Osteocyte (in vitro differentiated cells): ENCODE results near the gene IGFBP4. TPM values are rescaled to one million over a fixed set of nuclear protein-coding genes. Genes with fewer than 3 reads are reported as not detected.
A peak's percentile ranks its signal among the peaks of the same experiment; 100 is the strongest.

Experiments
- DNase-seq: peaks from one replicate; pipeline ENCODE4 v3.0.0; 2021; ENCODE audit warnings: mixed read lengths; ENCODE audit not compliant: unreplicated experiment; ENCODE audit errors: extremely low spot score
- H3K27ac Mint-ChIP-seq: one replicate; pipeline ENCODE4 v1.8.0; 2021; ENCODE audit warnings: mild to moderate bottlenecking, mixed read lengths; ENCODE audit not compliant: unreplicated experiment
- H3K27me3 Mint-ChIP-seq: one replicate; pipeline ENCODE4 v1.8.0; 2021; ENCODE audit warnings: mixed read lengths; ENCODE audit not compliant: unreplicated experiment
- H3K36me3 Mint-ChIP-seq: one replicate; pipeline ENCODE4 v1.8.0; 2021; ENCODE audit warnings: mixed read lengths; ENCODE audit not compliant: unreplicated experiment
- H3K4me1 Mint-ChIP-seq: one replicate; pipeline ENCODE4 v1.8.0; 2021; ENCODE audit warnings: mixed read lengths; ENCODE audit not compliant: unreplicated experiment
- H3K4me3 Mint-ChIP-seq: one replicate; pipeline ENCODE4 v1.8.0; 2021; ENCODE audit warnings: mild to moderate bottlenecking, moderate library complexity, mixed read lengths; ENCODE audit not compliant: unreplicated experiment
- H3K9me3 Mint-ChIP-seq: one replicate; pipeline ENCODE4 v1.8.0; 2021; ENCODE audit warnings: mixed read lengths; ENCODE audit not compliant: unreplicated experiment
- total RNA-seq: library from RNA; stranded (reverse); gene quantifications from 2 replicates; pipeline ENCODE4 v1.2.1, GENCODE V29; 2021
- TF ChIP-seq, protein P1 (sequence below): fragments of 200-600 bp; sonication (generic); IDR thresholded peaks from 2 replicates; pipeline ENCODE4 v1.5.0; 2021; ENCODE audit warnings: antibody characterized with exemption, mild to moderate bottlenecking, moderate library complexity

IGFBP4 gene
- total RNA-seq, 1 donor from 2014 or later = 2,074 TPM

- H3K4me1 Mint-ChIP-seq = peaks cover 70% of the 10 kb centered on the region
- DNase-seq = no peak
- TF ChIP-seq, protein P1, sequence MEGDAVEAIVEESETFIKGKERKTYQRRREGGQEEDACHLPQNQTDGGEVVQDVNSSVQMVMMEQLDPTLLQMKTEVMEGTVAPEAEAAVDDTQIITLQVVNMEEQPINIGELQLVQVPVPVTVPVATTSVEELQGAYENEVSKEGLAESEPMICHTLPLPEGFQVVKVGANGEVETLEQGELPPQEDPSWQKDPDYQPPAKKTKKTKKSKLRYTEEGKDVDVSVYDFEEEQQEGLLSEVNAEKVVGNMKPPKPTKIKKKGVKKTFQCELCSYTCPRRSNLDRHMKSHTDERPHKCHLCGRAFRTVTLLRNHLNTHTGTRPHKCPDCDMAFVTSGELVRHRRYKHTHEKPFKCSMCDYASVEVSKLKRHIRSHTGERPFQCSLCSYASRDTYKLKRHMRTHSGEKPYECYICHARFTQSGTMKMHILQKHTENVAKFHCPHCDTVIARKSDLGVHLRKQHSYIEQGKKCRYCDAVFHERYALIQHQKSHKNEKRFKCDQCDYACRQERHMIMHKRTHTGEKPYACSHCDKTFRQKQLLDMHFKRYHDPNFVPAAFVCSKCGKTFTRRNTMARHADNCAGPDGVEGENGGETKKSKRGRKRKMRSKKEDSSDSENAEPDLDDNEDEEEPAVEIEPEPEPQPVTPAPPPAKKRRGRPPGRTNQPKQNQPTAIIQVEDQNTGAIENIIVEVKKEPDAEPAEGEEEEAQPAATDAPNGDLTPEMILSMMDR = no peak
- H3K4me3 Mint-ChIP-seq = no peak overlapping the region
- H3K36me3 Mint-ChIP-seq = no peaks in the 10 kb centered on the region
- H3K27me3 Mint-ChIP-seq = no peaks in the 10 kb centered on the region
- H3K9me3 Mint-ChIP-seq = no peaks in the 10 kb centered on the region
- H3K27ac Mint-ChIP-seq = peak overlapping the region; percentile 96
These were observed 41.8 kb downstream of the IGFBP4 start for GRCh38 chr17:40484973-40485530.

- Mint-ChIP-seq H3K4me1 (peaks cover 73% of the 10 kb centered on the region), H3K9me3 (no peaks in the 10 kb centered on the region), H3K36me3 (no peaks in the 10 kb centered on the region), H3K27ac (peak overlapping the region; percentile 96), H3K27me3 (no peaks in the 10 kb centered on the region), H3K4me3 (peak overlapping the region; percentile 4)
- TF ChIP-seq, protein P1 = no peak
- no peak for DNase-seq
These were observed 42.7 kb downstream of the IGFBP4 start for GRCh38 chr17:40485851-40486521.

DNA sequence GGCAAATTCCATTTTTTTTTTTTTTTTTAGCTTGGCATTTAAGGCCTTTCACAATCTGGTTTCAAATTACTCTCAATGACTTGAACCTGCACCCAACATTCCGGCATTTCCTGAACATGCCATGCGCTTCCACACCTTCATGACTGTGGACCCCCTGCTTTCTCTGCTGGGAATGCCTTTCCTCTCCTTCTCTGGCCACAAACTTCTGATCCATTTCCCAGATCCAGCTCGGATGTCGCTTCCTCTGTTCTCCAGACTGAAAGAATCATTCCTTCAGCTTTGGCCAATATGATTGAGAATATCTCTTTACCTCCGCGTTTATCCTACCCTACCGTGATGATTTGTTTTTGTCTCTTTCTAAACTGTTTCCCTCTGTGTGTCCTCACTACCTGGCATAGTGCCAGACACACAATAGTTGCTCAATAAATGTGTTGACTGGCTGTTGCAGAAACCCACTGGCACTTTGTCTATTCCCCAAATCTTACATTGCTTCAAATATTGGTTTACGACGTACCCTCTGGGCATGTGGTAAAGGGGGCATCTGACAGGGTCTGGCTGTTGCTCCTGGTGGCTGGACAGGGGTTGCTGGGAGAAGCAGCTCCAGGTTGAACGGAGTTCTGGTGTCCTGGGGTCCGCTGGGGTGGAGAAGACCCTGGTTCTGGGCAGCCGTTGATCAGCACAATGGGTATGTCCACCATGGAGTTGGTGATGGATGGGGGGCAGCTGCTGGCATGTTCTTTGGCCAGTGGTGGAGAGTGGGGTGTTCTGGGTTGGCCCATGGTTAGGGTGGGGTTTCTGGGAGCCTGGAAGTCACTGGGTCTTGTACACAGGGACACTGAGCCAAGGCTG is 43.5 kb downstream of the IGFBP4 start:
- no peaks in the 10 kb centered on the region for H3K9me3 Mint-ChIP-seq
- H3K27ac Mint-ChIP-seq = peak overlapping the region; percentile 96
- TF ChIP-seq, protein P1 = no peak
- no peaks in the 10 kb centered on the region for H3K36me3 Mint-ChIP-seq
- no peaks in the 10 kb centered on the region for H3K27me3 Mint-ChIP-seq
- peaks cover 75% of the 10 kb centered on the region for H3K4me1 Mint-ChIP-seq
- H3K4me3 Mint-ChIP-seq = no peak overlapping the region
- no peak for DNase-seq

DNA sequence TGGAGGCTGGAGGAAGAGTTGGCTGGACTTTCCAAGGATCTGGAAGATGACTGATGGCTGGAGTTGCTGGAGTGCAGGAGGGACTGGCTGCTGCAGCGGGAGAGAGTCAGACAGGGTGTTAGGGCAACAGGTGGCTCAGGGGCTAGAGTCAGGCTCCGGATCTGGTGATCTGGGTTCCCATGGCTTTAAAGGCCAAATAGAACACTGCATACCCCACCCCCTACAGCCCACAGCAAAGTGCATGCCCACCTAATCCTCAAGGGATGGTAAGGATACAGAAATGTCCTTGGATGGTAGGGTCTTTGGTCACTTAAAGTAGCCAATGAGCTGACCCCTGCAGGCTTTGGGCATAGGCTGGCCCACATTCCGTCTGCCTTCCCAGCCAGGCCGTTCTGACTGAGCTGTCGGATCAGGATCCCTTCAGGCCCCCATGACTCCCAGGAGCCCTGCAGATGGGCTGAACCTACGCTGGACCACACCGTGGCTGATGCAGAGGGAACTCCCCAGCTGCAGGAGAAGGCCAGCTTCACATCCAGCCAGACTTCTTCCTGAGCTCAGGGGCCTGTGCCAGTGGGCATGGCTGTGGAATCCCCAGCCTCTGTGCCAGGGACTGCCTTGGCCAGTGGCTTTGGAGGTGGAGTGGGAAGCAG is 44.2 kb downstream of the IGFBP4 start:
- Mint-ChIP-seq H3K9me3 (no peaks in the 10 kb centered on the region), H3K27ac (peak overlapping the region; percentile 96), H3K27me3 (no peaks in the 10 kb centered on the region), H3K4me1 (peaks cover 71% of the 10 kb centered on the region), H3K36me3 (no peaks in the 10 kb centered on the region), H3K4me3 (no peak overlapping the region)
- TF ChIP-seq, protein P1 = no peak
- no peak for DNase-seq
